GM12801 (cell line): ENCODE data around the gene SHISAL2B.

ENCODE experiments used
- CTCF ChIP-seq: IDR thresholded peaks from one replicate; pipeline ENCODE4 v1.5.1; 2011; ENCODE audit warnings: control low read depth; ENCODE audit not compliant: insufficient read length; ENCODE audit errors: extremely low read depth

The SHISAL2B gene

GRCh38 chr5:64754066-64754465 is 63.8 kb downstream of the SHISAL2B start:
- TF ChIP-seq CTCF: no peak

GRCh38 chr5:64758901-64759300 is 68.6 kb downstream of the SHISAL2B start:
- TF ChIP-seq CTCF: no peak

DNA sequence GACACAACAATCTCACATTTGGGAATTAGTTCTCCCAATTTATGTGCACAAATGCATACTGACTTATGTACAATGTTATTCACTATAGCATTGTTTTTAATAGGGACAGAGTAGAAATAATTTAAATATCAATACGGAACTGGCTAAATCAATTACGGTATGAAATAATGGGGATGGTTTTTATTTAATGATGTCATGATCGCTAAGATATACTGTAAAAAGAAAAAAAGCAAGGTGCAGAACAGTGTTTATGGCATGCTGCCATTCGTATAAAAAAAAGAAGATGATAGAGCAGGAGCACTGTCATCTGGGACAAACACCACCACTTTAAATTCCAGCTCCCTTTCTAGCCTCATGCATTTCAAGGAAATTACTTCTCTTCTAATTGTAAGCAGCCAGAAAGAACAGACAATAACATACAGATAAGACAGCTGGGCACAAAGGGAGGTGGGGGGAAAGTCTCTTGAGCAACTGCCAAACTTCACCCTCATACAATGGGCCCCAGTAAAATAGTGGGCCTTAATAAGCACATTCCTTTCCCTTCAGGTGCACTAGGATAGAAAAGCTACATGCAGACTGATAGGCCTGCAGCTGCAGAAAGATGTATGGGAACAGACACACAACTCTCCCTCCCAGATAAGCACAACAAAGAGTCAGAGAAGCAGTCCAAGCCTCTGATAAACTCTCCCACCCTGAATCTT is 69.8 kb downstream of the SHISAL2B start:
- TF ChIP-seq CTCF: no peak

DNA sequence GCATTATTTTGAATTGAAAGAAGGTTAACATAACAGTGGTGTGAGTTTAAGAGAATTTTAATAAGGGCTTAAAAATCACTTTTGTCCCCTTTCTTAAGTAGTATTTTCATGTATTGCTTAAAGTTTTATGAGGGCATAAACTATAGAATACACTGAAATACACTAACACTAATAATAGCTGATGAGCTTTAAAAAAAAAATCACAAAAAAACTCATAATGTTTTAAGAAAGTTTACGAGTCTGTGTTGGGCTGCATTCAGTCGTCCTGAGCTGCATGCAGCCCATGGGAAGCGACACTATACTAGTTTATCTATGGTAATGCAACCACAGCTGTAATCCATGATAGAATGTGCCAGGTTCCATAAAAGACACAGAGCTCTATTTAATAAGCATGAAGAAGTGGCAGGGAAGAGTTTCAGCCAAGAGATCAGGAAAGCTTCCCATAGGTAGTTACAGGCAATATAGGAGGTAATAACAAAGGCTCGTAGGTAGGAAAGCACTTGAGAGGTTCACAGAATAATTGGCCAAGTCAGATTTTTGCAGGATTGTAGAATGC is 73.7 kb downstream of the SHISAL2B start:
- TF ChIP-seq CTCF: no peak

DNA sequence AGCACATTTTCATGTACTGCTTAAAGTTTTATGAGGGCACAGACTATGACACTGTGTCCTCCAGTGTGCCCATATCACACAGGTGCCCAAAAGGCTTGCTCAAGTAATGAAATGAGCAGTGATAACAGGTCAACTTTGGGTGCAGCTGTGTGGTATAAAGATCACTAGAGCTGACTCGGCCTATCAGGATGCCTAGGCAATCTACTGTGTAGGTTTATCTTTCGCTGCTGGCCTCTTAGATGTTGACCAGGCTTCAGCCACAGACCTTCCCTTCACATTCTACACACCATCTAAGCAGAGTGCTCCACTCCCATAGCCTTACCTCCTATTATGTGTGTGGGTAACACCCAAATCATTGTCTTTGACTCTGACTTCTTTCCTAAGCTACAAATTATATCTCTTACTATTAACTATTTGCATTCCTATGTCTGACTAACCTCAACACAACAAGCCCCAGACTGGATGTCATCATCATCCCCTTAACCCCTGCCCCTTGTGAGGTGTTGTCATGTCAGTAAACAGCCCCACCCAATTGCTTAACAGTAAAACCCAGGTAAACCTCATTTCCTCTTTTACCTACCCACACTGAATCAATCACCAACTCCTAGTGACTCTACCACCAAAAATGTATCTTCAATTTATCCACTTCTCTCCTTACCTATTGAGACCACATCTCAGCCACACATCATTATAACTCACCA is 75.7 kb downstream of the SHISAL2B start:
- no peak for TF ChIP-seq CTCF

- no peak for TF ChIP-seq CTCF
Measured at GRCh38 chr5:64766941-64767340, 76.6 kb downstream of the SHISAL2B start.
